Prostate gland (tissue), 2 donors: ENCODE measurements around the gene GKN2.

Experiments
- CTCF ChIP-seq, 4 experiments: fragments of 200-600 bp in 2 of 4; fragments of 450-650 bp in 2 of 4; sonication (generic) in 2 of 4; IDR thresholded peaks; 1 replicate in 3 of 4; 2 replicates in 1 of 4; pipeline ENCODE4 v1.5.1; 2016 to 2019; ENCODE audit warnings: antibody characterized with exemption in 4 of 4, mild to moderate bottlenecking in 2 of 4, moderate library complexity in 2 of 4
- POLR2A ChIP-seq: fragments of 450-650 bp; IDR thresholded peaks from one replicate; pipeline ENCODE4 v1.6.1; 2016; ENCODE audit warnings: antibody characterized with exemption, mild to moderate bottlenecking
- POLR2AphosphoS5 ChIP-seq: sonication (generic); formaldehyde crosslinking; IDR thresholded peaks from one replicate; pipeline ENCODE4 v1.6.1; 2017; ENCODE audit warnings: antibody characterized with exemption

- no peak for TF ChIP-seq CTCF (IDR thresholded peaks at IDR 0.05)
- no peak for TF ChIP-seq POLR2AphosphoS5
- no peak for TF ChIP-seq POLR2A
These were observed 45.3 kb downstream of the GKN2 start for GRCh38 chr2:68907232-68907919.
